Astrocyte of the cerebellum (primary cell): ENCODE measurements around the gene NDUFAF8.

Experiments
- DNase-seq: peaks from one replicate; pipeline ENCODE4 v3.0.0-alpha.2; 2011; ENCODE audit warnings: low read depth
- H3K4me3 ChIP-seq: 2 replicates; pipeline ENCODE4 v1.5.1; 2011; ENCODE audit warnings: mild to moderate bottlenecking, low read depth, low read length, moderate library complexity
- in situ Hi-C: cut with HindIII; loops from 2 replicates; pipeline ENCODE4 v1.10.0; 2017; ENCODE audit warnings: low sequenced_read_pairs
- TF ChIP-seq, protein P1 (sequence below): IDR thresholded peaks from 2 replicates; pipeline ENCODE4 v1.5.1; 2012; ENCODE audit warnings: low read length, low read depth, moderate library complexity, mild to moderate bottlenecking; ENCODE audit errors: missing control alignments

The NDUFAF8 gene

DNA sequence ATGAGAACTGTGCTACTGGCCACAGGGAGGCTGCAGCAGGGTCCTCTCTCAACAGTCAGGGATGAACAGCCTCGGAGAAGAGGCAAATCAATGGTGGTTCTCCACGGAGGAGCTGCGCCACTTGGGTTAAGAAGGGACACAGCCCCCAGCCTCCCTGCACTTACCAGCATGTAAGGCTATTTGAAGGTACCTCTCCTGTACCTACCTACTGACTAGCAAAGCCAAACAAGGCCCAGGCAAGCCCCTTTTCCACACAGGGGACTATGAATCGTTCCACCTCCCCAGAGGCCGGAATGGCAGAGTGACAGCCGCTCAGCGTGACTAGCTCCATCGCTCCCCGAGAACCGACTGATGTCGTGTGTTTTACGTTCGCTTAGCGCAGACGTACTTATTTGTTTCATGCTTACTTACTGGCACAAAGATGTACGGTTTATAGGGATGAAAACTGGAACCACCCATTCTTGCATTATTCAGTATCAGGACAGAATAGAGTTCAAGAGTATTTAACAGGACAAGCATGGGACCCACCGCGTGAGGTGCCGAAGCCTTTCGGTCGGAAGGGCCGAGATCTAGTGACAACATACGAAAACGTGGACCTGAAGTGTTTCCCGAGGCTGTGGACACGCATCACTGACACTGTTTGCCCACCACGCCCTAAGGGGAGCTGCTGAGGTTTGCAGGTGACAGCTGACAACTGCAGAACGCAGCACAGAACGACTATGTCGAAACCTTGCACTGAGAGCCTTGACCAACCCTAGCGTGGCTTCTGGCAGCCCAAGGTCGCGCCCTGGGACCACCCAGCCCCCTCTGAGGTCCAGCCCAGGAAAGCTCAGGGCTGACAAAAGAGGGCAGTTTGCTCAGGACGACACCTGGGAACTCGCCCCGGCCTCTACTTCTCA, 1.3 kb upstream of the NDUFAF8 start:
- TF ChIP-seq, protein P1, sequence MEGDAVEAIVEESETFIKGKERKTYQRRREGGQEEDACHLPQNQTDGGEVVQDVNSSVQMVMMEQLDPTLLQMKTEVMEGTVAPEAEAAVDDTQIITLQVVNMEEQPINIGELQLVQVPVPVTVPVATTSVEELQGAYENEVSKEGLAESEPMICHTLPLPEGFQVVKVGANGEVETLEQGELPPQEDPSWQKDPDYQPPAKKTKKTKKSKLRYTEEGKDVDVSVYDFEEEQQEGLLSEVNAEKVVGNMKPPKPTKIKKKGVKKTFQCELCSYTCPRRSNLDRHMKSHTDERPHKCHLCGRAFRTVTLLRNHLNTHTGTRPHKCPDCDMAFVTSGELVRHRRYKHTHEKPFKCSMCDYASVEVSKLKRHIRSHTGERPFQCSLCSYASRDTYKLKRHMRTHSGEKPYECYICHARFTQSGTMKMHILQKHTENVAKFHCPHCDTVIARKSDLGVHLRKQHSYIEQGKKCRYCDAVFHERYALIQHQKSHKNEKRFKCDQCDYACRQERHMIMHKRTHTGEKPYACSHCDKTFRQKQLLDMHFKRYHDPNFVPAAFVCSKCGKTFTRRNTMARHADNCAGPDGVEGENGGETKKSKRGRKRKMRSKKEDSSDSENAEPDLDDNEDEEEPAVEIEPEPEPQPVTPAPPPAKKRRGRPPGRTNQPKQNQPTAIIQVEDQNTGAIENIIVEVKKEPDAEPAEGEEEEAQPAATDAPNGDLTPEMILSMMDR = no peak
- in situ Hi-C loops = no loop called here
- peak overlapping the region; percentile 84 for H3K4me3 ChIP-seq
- no peak for DNase-seq

DNA sequence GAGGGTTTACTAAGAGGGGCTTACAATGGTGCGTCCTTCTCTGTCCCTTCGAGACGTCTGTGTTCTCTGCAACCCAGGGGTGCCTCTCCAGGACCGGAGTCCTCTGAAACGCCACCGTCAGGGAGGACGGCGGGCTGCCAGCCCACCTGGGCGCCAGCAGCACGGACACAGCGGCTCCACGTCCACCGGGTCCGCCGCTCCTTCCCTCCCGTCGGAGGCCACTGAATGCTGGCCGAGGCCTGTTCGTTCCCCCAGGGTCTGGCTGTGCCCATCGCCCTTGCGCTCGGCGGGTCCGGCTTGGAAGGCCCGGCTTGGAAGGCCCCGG, 666 bp upstream of the NDUFAF8 start:
- DNase-seq = no peak
- peak overlapping the region; percentile 84 for H3K4me3 ChIP-seq
- TF ChIP-seq, protein P1 = no peak
- in situ Hi-C loops = no loop called here

DNA sequence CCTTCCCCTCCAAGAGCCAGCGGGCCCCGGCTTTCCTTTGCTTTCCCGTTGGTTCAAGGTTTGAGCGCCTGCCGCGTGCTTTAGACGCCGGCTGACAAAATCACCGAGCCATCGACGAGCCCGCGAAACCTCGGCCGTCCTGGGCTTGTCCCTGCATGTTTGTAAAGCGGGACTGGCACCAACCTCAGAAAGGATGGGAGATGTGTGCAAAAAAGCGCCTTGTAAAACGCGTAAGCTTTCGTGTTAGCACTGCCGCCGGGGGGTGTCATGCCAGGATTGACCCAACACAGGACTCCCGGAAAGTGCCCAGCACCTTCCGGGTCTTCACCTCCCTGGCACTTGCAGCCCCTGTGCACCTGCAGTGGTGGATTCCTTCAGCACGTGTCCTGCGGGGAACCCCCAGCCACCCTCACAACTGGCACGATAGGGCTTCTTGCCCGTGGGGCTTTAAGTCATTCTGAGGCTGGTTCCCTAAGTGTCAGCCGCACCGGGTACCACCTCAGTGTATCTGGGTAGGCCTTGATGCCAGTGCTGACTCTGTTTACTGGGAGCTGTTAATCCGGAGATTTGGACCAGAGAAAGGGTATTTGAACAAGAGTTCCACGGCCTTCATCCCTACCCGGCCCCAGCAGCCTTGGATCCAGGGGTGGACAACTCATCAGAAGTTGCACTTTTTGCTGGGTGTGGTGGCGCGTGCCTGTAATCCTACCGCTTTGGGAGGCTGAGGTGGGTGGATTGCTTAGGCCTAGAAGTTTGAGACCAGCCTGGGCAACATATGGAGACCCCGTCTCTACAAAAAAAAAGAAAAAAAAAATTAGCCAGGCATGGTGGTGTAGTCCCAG, 817 bp downstream of the NDUFAF8 start:
- DNase-seq = no peak
- in situ Hi-C loops = no loop called here
- TF ChIP-seq, protein P1 = no peak
- peak overlapping the region; percentile 84 for H3K4me3 ChIP-seq

DNA sequence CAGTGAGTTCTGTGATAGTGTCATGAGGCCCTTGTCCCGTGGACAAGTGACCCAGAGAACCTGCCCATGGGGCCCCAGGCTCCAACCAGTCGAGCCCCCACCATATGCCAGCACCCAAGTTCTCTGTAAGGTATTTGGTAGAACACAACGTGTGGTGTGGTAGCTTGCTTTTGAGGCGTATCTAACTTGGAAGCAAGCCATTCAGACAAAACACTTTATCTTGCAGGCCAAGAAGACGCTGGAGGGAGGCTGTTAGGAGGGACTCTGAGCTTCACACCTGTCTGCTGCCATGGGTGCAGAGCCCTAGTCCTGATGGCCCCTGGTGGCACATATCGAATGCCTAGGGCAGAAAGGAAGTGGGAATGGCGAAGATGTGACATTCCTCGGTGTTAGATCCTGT, 1.6 kb downstream of the NDUFAF8 start:
- TF ChIP-seq, protein P1 = no peak
- no peak overlapping the region for H3K4me3 ChIP-seq
- in situ Hi-C loops = no loop called here
- DNase-seq = no peak

DNA sequence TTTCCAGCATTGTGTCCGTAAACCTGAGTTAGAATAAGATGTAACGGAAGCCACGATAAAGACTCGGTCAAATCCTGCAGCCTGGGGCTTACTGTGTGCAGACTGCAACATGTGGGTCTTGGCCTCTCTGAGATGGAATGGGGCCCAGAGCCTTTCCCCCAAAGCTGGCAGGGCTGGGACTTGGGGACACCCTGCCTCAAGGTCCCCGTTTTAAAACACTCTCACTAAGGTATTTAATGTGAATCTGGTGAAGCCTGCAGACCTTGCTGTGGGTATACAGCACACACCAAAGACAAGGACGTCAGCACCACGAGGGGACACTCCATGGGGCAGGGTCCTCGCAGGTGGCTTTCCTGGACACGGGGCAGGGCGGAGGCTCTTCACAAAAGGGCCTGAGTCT, 2.1 kb downstream of the NDUFAF8 start:
- H3K4me3 ChIP-seq = no peak overlapping the region
- in situ Hi-C loops = no loop called here
- DNase-seq = no peak
- TF ChIP-seq, protein P1 = no peak

DNA sequence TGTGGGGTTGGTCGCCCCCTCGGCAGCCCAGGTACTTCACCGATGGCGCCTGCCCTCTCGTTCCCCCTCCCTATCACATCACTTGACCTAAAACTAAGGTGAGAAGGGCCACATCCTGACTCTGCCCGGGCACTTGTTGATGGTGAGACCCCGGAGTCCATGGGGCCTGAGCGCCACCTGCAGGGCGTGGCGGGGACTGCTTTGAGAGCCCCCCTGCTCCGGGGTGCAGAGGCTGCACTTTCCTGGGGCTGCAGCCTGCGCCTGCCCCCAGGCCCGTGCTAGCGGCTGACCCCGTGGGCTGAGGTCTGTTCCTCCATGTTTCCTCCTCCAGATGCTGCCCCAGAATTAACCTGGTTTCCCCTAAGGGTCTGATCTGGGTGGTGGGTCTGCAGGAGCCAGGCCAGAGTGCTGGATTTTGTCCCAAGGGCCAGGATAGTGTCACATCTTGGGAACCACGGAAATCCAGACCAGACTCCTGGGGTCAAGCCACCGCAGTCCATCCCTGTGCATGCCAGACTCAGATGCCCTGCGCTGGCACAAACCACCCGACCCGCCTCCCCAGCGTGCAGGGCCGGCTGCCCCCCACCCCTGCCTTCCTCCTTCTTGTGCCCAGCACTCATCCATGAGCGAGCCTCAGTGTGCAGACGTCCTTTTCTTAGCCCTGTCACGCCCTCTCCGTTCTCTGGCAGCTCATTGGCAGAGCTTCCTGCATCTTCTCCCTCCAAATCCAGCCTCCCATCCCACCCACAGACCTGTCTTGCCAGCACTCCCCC, 2.7 kb downstream of the NDUFAF8 start:
- in situ Hi-C loops = no loop called here
- H3K4me3 ChIP-seq = no peak overlapping the region
- TF ChIP-seq, protein P1 = peak; percentile 81

More for the DNA sequence above, 2.7 kb downstream of the NDUFAF8 start:
- DNase-seq = no peak
